Measurements from ENCODE around the gene OLFML2B.

GRCh38 chr1:161987872-161988271 is 35.8 kb downstream of the OLFML2B start:
- no peak for TF ChIP-seq CTCF (IDR thresholded peaks at IDR 0.05)
- no peak for TF ChIP-seq POLR2A (IDR thresholded peaks at IDR 0.05)

Measured in esophagus squamous epithelium (tissue), 4 donors.